PC-9 (cell line): ENCODE data around the gene DPYD. TPM values are rescaled to one million over a fixed set of nuclear protein-coding genes. Genes with fewer than 3 reads are reported as not detected.

Experiments used
- BruUV-seq: library from RNA; stranded (reverse); fragments of 400-500 nt; replicated peaks from 2 replicates; lab custom pipeline; 2021; lab: Mats Ljungman, UMichigan
- CTCF ChIA-PET: fragments of 300-600 bp; sonication (Branson Sonifier 250); formaldehyde crosslinking; loops from one replicate; lab custom pipeline; 2022; ENCODE audit warnings: antibody characterized with exemption; lab: Charles Lee
- POLR2A ChIA-PET: fragments of 300-600 bp; sonication (Branson Sonifier 250); formaldehyde crosslinking; loops from one replicate; lab custom pipeline; 2022; ENCODE audit warnings: antibody characterized with exemption; ENCODE audit not compliant: unreplicated experiment; lab: Charles Lee
- DNase-seq, 2 experiments: peaks; one replicate each; pipeline versions ENCODE4 v3.0.0 to v3.0.0-alpha.2; 2015 to 2022; ENCODE audit warnings: mixed read lengths in 1 of 2
- H2AFZ ChIP-seq: fragments of 200-600 bp; sonication (generic); 2 replicates; pipeline ENCODE4 v1.8.1; 2017; ENCODE audit warnings: antibody characterized with exemption
- H3F3A ChIP-seq: fragments of 200-600 bp; sonication (generic); 2 replicates; pipeline ENCODE4 v1.8.1; 2017; ENCODE audit warnings: antibody characterized with exemption, mild to moderate bottlenecking, low read depth; ENCODE audit not compliant: insufficient read depth
- H3K27ac ChIP-seq: fragments of 200-600 bp; sonication (generic); 2 replicates; pipeline ENCODE4 v1.6.1; 2016; ENCODE audit warnings: mixed run types
- H3K27me3 ChIP-seq: fragments of 200-600 bp; sonication (generic); 2 replicates; pipeline ENCODE4 v1.6.1; 2016; ENCODE audit warnings: low read depth, mixed run types; ENCODE audit not compliant: insufficient read depth
- H3K36me3 ChIP-seq: fragments of 200-600 bp; sonication (generic); 2 replicates; pipeline ENCODE4 v1.6.1; 2016; ENCODE audit warnings: low read depth, mixed run types
- H3K4me1 ChIP-seq: fragments of 200-600 bp; sonication (generic); replicated peaks from 2 replicates; pipeline ENCODE4 v1.6.1; 2016; ENCODE audit warnings: mixed run types; ENCODE audit not compliant: insufficient read depth
- H3K4me2 ChIP-seq: fragments of 200-600 bp; sonication (generic); 2 replicates; pipeline ENCODE4 v1.6.1; 2017; ENCODE audit warnings: mixed run types
- H3K4me3 ChIP-seq: fragments of 200-600 bp; sonication (generic); 2 replicates; pipeline ENCODE4 v1.6.1; 2016; ENCODE audit warnings: mixed run types
- H3K79me2 ChIP-seq: fragments of 200-600 bp; sonication (generic); 2 replicates; pipeline ENCODE4 v1.6.1; 2017; ENCODE audit warnings: low read depth, mixed run types
- H3K9me2 ChIP-seq: fragments of 200-600 bp; sonication (generic); 2 replicates; pipeline ENCODE4 v1.8.1; 2017; ENCODE audit warnings: mild to moderate bottlenecking; ENCODE audit not compliant: insufficient read depth
- H3K9me3 ChIP-seq: fragments of 200-600 bp; sonication (generic); 2 replicates; pipeline ENCODE4 v1.8.1; 2016; ENCODE audit warnings: low read depth; ENCODE audit not compliant: insufficient read depth
- H4K20me1 ChIP-seq: fragments of 200-600 bp; sonication (generic); 2 replicates; pipeline ENCODE4 v1.8.1; 2017; ENCODE audit not compliant: insufficient read depth
- EZH2 ChIP-seq: fragments of 200-600 bp; sonication (generic); IDR thresholded peaks from 2 replicates; pipeline ENCODE4 v1.8.0; 2017; ENCODE audit warnings: antibody characterized with exemption, low read depth
- intact Hi-C: fragments of 100-400 bp; cut with micrococcal nuclease; formaldehyde crosslinking; loops from one replicate; pipeline ENCODE4 v1.10.0; 2022; ENCODE audit not compliant: unreplicated experiment
- total RNA-seq: library from RNA; stranded (reverse); gene quantifications from 2 replicates; pipeline ENCODE4 v1.2.3, GENCODE V29; 2021
- TF ChIP-seq, protein P1 (sequence below): fragments of 200-600 bp; sonication (generic); conservative IDR thresholded peaks from 2 replicates; pipeline ENCODE4 v1.6.1; 2017; ENCODE audit warnings: mixed run types, antibody characterized with exemption, mild to moderate bottlenecking, moderate library complexity

DPYD gene
- total RNA-seq, 1 experiment from 2014 or later, result 24.1 TPM

DNA sequence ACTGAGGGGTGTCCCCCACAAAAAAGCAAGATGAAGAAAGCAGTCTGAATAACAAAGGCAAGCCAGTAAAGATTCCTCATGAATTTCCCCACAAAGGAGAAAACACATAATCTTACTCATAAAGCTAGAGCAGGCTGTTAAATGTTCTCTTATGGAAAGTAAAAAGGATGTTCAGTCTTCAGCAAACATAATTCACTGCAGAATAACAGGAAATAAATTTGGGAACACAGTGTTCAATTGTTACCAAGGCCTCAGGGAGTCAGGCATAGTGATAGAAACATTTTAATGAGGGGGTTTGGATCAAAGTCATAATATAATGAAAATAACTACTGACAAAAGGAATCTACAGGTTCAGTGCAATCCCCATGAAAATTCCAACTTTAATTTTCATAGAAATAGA is 297.6 kb downstream of the DPYD start:
- Histone ChIP-seq H3K9me2 (no peaks in the 10 kb centered on the region), H2AFZ (no peak overlapping the region), H3K4me1 (no peaks in the 10 kb centered on the region), H3K4me2 (no peak overlapping the region), H3F3A (no peaks in the 10 kb centered on the region), H3K27ac (no peak overlapping the region), H4K20me1 (no peaks in the 10 kb centered on the region), H3K79me2 (no peaks in the 10 kb centered on the region), H3K9me3 (0 out of 2 replicates have a peak, but pooled peaks cover 3% of the 10 kb centered on the region), H3K27me3 (no peaks in the 10 kb centered on the region), H3K36me3 (no peaks in the 10 kb centered on the region), H3K4me3 (no peak overlapping the region)
- no peak for TF ChIP-seq EZH2
- TF ChIP-seq, protein P1, sequence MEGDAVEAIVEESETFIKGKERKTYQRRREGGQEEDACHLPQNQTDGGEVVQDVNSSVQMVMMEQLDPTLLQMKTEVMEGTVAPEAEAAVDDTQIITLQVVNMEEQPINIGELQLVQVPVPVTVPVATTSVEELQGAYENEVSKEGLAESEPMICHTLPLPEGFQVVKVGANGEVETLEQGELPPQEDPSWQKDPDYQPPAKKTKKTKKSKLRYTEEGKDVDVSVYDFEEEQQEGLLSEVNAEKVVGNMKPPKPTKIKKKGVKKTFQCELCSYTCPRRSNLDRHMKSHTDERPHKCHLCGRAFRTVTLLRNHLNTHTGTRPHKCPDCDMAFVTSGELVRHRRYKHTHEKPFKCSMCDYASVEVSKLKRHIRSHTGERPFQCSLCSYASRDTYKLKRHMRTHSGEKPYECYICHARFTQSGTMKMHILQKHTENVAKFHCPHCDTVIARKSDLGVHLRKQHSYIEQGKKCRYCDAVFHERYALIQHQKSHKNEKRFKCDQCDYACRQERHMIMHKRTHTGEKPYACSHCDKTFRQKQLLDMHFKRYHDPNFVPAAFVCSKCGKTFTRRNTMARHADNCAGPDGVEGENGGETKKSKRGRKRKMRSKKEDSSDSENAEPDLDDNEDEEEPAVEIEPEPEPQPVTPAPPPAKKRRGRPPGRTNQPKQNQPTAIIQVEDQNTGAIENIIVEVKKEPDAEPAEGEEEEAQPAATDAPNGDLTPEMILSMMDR, result no peak
- no peak for DNase-seq
- intact Hi-C loops, result no loop called here
- POLR2A ChIA-PET, result no interaction called here
- CTCF ChIA-PET, result no interaction called here
- BruUV-seq, result no TSS peak

DNA sequence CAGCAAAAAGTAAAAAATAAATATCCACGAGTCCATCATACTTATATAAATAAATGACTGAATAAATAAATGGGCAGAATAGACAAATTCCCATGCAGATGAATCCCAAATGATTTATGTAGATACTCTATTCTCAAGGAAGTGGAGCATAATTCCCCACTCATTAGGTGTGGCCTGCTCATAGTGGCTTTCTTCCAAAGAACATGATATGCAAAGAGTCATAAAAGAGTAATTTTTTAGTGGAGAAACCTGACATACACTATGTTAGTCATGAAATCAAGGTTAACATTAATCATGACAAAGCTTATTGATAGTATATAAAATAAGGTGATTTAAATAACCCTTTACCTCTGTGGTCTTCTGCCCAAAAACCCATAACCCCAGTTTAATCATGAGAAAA is 298.9 kb downstream of the DPYD start:
- Histone ChIP-seq H3K4me1 (no peaks in the 10 kb centered on the region), H3K27me3 (no peaks in the 10 kb centered on the region), H3K4me2 (no peak overlapping the region), H3K9me3 (0 out of 2 replicates have a peak, but pooled peaks cover 3% of the 10 kb centered on the region), H3K79me2 (no peaks in the 10 kb centered on the region), H4K20me1 (no peaks in the 10 kb centered on the region), H3K4me3 (no peak overlapping the region), H3K27ac (no peak overlapping the region), H3K9me2 (no peaks in the 10 kb centered on the region), H3F3A (no peaks in the 10 kb centered on the region), H3K36me3 (no peaks in the 10 kb centered on the region), H2AFZ (no peak overlapping the region)
- DNase-seq, result no peak
- no TSS peak for BruUV-seq
- POLR2A ChIA-PET, result no interaction called here
- CTCF ChIA-PET, result no interaction called here
- intact Hi-C loops, result no loop called here
- no peak for TF ChIP-seq EZH2
- TF ChIP-seq, protein P1, result no peak

DNA sequence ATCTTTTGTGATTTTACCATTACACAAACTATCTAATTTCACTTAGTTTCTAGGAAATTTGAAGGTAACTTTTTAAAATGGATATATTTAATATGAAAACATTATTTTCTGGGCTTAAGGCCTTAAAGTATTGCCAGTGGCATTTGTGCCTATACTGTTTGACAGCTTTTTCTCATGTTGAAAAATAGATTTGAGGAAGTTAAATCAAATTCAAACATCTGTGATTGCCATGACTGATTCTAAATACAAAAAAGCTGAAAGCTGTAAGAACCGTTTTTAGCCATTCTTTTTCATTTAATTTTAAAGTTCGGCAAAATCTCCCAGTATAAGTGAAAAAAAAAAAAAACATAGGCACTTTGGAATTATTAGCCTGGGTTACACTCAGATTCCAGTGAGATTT is 301.1 kb downstream of the DPYD start:
- Histone ChIP-seq H3K4me1 (no peaks in the 10 kb centered on the region), H4K20me1 (no peaks in the 10 kb centered on the region), H3K4me3 (no peak overlapping the region), H3K4me2 (no peak overlapping the region), H3K27ac (no peak overlapping the region), H3K79me2 (no peaks in the 10 kb centered on the region), H3K9me3 (0 out of 2 replicates have a peak, but pooled peaks cover 3% of the 10 kb centered on the region), H3K9me2 (no peaks in the 10 kb centered on the region), H2AFZ (no peak overlapping the region), H3K36me3 (no peaks in the 10 kb centered on the region), H3K27me3 (no peaks in the 10 kb centered on the region), H3F3A (no peaks in the 10 kb centered on the region)
- BruUV-seq, result no TSS peak
- CTCF ChIA-PET, result no interaction called here
- intact Hi-C loops, result no loop called here
- TF ChIP-seq, protein P1, result no peak
- TF ChIP-seq EZH2, result no peak
- POLR2A ChIA-PET, result no interaction called here
- no peak for DNase-seq
